ENCODE data around the gene YIPF3. TPM values are rescaled to one million over a fixed set of nuclear protein-coding genes. Genes with fewer than 3 reads are reported as not detected.

The YIPF3 gene
- total and polyA plus RNA-seq, 10 of the 15 experiments (the other 5 are each of a cell fraction or from before 2014, with no cell fraction given) = 20.5 to 88.8 (median 44.7) TPM

- H4K20me1 ChIP-seq (ENCODE audit: control insufficient read depth, insufficient read depth) = no peaks in the 10 kb centered on the region
- no peak overlapping the region for H2AFZ ChIP-seq (ENCODE audit: control insufficient read depth, low read depth, low read length)
- BruUV-seq (replicated peaks) = no TSS peak
- no peak overlapping the region for H3K4me2 ChIP-seq (ENCODE audit: control insufficient read depth, insufficient read depth)
- H3K36me3 ChIP-seq (ENCODE audit: control insufficient read depth in 2 of 2, insufficient read depth in 2 of 2, low read length in 1 of 2) = peaks cover 14 to 29% of the 10 kb centered on the region in 2 experiments; a peak in 3 of 4 replicates
- ChIA-PET RAD21 (ENCODE audit: unreplicated experiment) (interaction anchor here (1.1 kb wide), 1 partner anchor 23 kb away, joined by 3 read pairs; the partner anchor contains the start of gene TJAP1), CTCF (interaction anchor here (1.3 to 2.2 kb wide), 2 partner anchors 8 to 16 kb away, joined by 3 to 8 read pairs; partner anchors contain the start of genes POLR1C and YIPF3), SMC1A (ENCODE audit: uncharacterized antibody, unreplicated experiment) (interaction anchor here (1.5 kb wide), 1 partner anchor 8 kb away, joined by 5 read pairs; no protein-coding TSS in a partner anchor), POLR2A (interaction anchor here (0.6 kb wide), 1 partner anchor 168 kb away, joined by 3 read pairs; no protein-coding TSS in a partner anchor)
- H3K4me1 ChIP-seq (ENCODE audit: control insufficient read depth, insufficient read depth, low read length) = no peaks in the 10 kb centered on the region
- H3K27ac ChIP-seq (ENCODE audit: control insufficient read depth, insufficient read depth) = no peak overlapping the region
- H3K27me3 ChIP-seq (replicated peaks in 1 of 2; ENCODE audit: control insufficient read depth in 2 of 2, insufficient read depth in 2 of 2, low read length in 1 of 2) = no peaks in the 10 kb centered on the region
- in situ Hi-C loops (cut with MboI) = no loop called here
- H3K9ac ChIP-seq (ENCODE audit: control insufficient read depth, insufficient read depth, low read length) = no peak overlapping the region
- intact Hi-C loops (cut with micrococcal nuclease; ENCODE audit: unreplicated experiment) = no loop called here
- WGBS (ENCODE audit: insufficient coverage, insufficient replicate concordance, low lambda C conversion rate, missing lambda C conversion rate) = 89% methylated on average over 3 of the region's 3 CpGs
- no peak overlapping the region for H3K4me3 ChIP-seq
- TF ChIP-seq SP1 (IDR thresholded peaks at IDR 0.05; ENCODE audit: low read depth, low read length) (no peak), CEBPB (IDR thresholded peaks at IDR 0.05; ENCODE audit: borderline replicate concordance in 1 of 2, low read depth in 2 of 2, low read length in 2 of 2) (no peak), FOXM1 (IDR thresholded peaks at IDR 0.05; ENCODE audit: low read depth, low read length) (no peak), CHD2 (IDR thresholded peaks at IDR 0.05; ENCODE audit: borderline replicate concordance, low read depth, low read length) (no peak), EP300 (IDR thresholded peaks at IDR 0.05; ENCODE audit: borderline replicate concordance in 1 of 2, control insufficient read depth in 1 of 2, low read depth in 2 of 2, low read length in 2 of 2) (no peak)
- H3K9me3 ChIP-seq (replicated peaks; ENCODE audit: control insufficient read depth, insufficient read depth, low read length) = no peaks in the 10 kb centered on the region
- ATAC-seq = no peak
- H3K79me2 ChIP-seq (ENCODE audit: control insufficient read depth, insufficient read depth, low read length) = no peaks in the 10 kb centered on the region
- DNase-seq (ENCODE audit: low read depth, low spot score) = no peak
- no peak for FAIRE-seq
Measured at GRCh38 chr6:43500921-43501320, 15.8 kb downstream of the YIPF3 start.

All from GM12878 (cell line).